GM12878 (cell line): ENCODE results near the gene LTBP2.

Experiments
- EZH2 ChIP-seq: IDR thresholded peaks from 2 replicates; pipeline ENCODE4 v1.6.1; 2012; ENCODE audit warnings: low read depth, mild to moderate bottlenecking, control low read depth, inconsistent platforms, low read length, borderline replicate concordance; ENCODE audit not compliant: control insufficient read depth
- MEF2A ChIP-seq: IDR thresholded peaks from 2 replicates; pipeline ENCODE4 v1.6.1; 2011; ENCODE audit warnings: low read depth, mild to moderate bottlenecking, low read length, moderate library complexity; ENCODE audit not compliant: insufficient read depth
- NFYA ChIP-seq: IDR thresholded peaks from 2 replicates; pipeline ENCODE4 v1.6.1; 2011; ENCODE audit warnings: low read depth, mild to moderate bottlenecking, low read length, improper control_type of control experiment, borderline replicate concordance
- PBX3 ChIP-seq: IDR thresholded peaks from 2 replicates; pipeline ENCODE4 v1.6.1; 2011; ENCODE audit warnings: mild to moderate bottlenecking, low read depth, low read length, moderate library complexity; ENCODE audit not compliant: insufficient replicate concordance
- POLR2AphosphoS5 ChIP-seq: IDR thresholded peaks from 2 replicates; pipeline ENCODE4 v1.6.1; 2011; ENCODE audit warnings: mild to moderate bottlenecking, low read length, inconsistent platforms
- RAD21 ChIP-seq: IDR thresholded peaks from 2 replicates; pipeline ENCODE4 v1.6.1; 2011; ENCODE audit warnings: mild to moderate bottlenecking, low read depth, low read length, moderate library complexity; ENCODE audit not compliant: insufficient read depth
- ZBED1 ChIP-seq: IDR thresholded peaks from 2 replicates; pipeline ENCODE4 v1.6.1; 2016; ENCODE audit warnings: borderline replicate concordance
- TF ChIP-seq, protein P1 (sequence below): IDR thresholded peaks from 2 replicates; pipeline ENCODE4 v1.6.1; 2011; ENCODE audit warnings: low read depth, mild to moderate bottlenecking, low read length, moderate library complexity, borderline replicate concordance; ENCODE audit errors: extremely low read depth

DNA sequence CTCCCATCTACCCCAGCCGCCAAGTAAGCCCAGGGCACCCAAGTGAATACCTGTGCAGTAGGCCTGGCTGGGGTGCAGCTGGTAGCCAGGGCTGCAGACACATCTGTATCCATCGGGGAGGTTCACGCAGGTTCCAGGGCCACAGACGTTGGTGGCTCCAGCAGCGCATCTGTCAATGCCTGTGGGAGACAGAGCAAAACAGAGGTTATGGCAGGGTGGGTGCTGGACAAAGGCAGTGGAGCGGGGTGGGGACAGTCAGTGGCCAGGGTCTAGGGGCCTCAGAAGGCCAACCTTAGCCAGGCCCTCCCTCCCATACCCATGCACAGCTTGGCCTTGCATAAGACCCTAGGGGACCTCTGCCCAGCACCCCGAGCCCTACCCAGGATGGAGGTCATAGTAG, 89.3 kb downstream of the LTBP2 start:
- no peak for TF ChIP-seq MEF2A
- TF ChIP-seq EZH2, result no peak
- no peak for TF ChIP-seq PBX3
- TF ChIP-seq, protein P1, sequence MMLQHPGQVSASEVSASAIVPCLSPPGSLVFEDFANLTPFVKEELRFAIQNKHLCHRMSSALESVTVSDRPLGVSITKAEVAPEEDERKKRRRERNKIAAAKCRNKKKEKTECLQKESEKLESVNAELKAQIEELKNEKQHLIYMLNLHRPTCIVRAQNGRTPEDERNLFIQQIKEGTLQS, result no peak
- TF ChIP-seq NFYA, result no peak
- TF ChIP-seq ZBED1, result no peak
- no peak for TF ChIP-seq RAD21
- no peak for TF ChIP-seq POLR2AphosphoS5
